Measurements from ENCODE around the gene FGR. TPM values are rescaled to one million over a fixed set of nuclear protein-coding genes. Genes with fewer than 3 reads are reported as not detected.

The FGR gene
- total RNA-seq, 4 donors from 2014 or later, result 4.3 to 9.8 (median 5.2) TPM

- intact Hi-C loops (cut with DNase I; ENCODE audit: low total_unique reads), result no loop called here
- WGBS, 2 donors, result 36 to 59% methylated on average over 6 of the region's 6 CpGs
Observed at GRCh38 chr1:27589441-27589840, 45.5 kb downstream of the FGR start.

GRCh38 chr1:27588256-27589232, 46.4 kb downstream of the FGR start:
- no peak for DNase-seq (ENCODE audit: low spot score in 2 of 2)
- H3K4me3 ChIP-seq (ENCODE audit: low read depth, poor library complexity, severe bottlenecking), result no peak overlapping the region
- 51 to 58% methylated on average over 12 of the region's 12 CpGs for WGBS, 2 donors
- TF ChIP-seq CTCF (IDR thresholded peaks at IDR 0.05) (no peak), POLR2A (IDR thresholded peaks at IDR 0.05) (no peak)
- intact Hi-C loops (cut with DNase I; ENCODE audit: low total_unique reads), result no loop called here

More at GRCh38 chr1:27589441-27589840, 45.5 kb downstream of the FGR start:
- no peak overlapping the region for H3K4me3 ChIP-seq (ENCODE audit: low read depth, poor library complexity, severe bottlenecking)
- DNase-seq (ENCODE audit: low spot score in 2 of 2), result no peak
- TF ChIP-seq CTCF (IDR thresholded peaks at IDR 0.05) (no peak), POLR2A (IDR thresholded peaks at IDR 0.05) (no peak)

- TF ChIP-seq CTCF (IDR thresholded peaks at IDR 0.05), result no peak
- TF ChIP-seq POLR2A (IDR thresholded peaks at IDR 0.05), result no peak
- 75 to 84% methylated on average over 3 of the region's 3 CpGs for WGBS, 2 donors
- intact Hi-C loops (cut with DNase I; ENCODE audit: low total_unique reads), result no loop called here
- no peak overlapping the region for H3K4me3 ChIP-seq (ENCODE audit: low read depth, poor library complexity, severe bottlenecking)
- DNase-seq (ENCODE audit: low spot score in 2 of 2), result no peak
Observed at GRCh38 chr1:27585684-27586083, 49.3 kb downstream of the FGR start.

- H3K4me3 ChIP-seq (ENCODE audit: low read depth, poor library complexity, severe bottlenecking), result no peak overlapping the region
- WGBS, 2 donors, result 83 to 87% methylated on average over 3 of the region's 3 CpGs
- intact Hi-C loops (cut with DNase I; ENCODE audit: low total_unique reads), result no loop called here
- DNase-seq (ENCODE audit: low spot score in 2 of 2), result no peak
- TF ChIP-seq CTCF (IDR thresholded peaks at IDR 0.05) (no peak), POLR2A (IDR thresholded peaks at IDR 0.05) (no peak)
Observed at GRCh38 chr1:27584453-27584852, 50.5 kb downstream of the FGR start.

- 51 to 56% methylated on average over 3 of the region's 3 CpGs for WGBS, 2 donors
- H3K4me3 ChIP-seq (ENCODE audit: low read depth, poor library complexity, severe bottlenecking), result no peak overlapping the region
- no peak for DNase-seq (ENCODE audit: low spot score in 2 of 2)
- intact Hi-C loops (cut with DNase I; ENCODE audit: low total_unique reads), result no loop called here
- no peak for TF ChIP-seq CTCF (IDR thresholded peaks at IDR 0.05)
- no peak for TF ChIP-seq POLR2A (IDR thresholded peaks at IDR 0.05)
Observed at GRCh38 chr1:27583479-27583878, 51.5 kb downstream of the FGR start.

Data from lower leg skin (tissue), 4 donors.